ENCODE data around the gene MGST2. TPM values are rescaled to one million over a fixed set of nuclear protein-coding genes. Genes with fewer than 3 reads are reported as not detected.

Gene MGST2
- total and polyA plus RNA-seq, 10 of the 15 experiments (the other 5 are each of a cell fraction or from before 2014, with no cell fraction given) = 19.0 to 50.1 (median 30.6) TPM

DNA sequence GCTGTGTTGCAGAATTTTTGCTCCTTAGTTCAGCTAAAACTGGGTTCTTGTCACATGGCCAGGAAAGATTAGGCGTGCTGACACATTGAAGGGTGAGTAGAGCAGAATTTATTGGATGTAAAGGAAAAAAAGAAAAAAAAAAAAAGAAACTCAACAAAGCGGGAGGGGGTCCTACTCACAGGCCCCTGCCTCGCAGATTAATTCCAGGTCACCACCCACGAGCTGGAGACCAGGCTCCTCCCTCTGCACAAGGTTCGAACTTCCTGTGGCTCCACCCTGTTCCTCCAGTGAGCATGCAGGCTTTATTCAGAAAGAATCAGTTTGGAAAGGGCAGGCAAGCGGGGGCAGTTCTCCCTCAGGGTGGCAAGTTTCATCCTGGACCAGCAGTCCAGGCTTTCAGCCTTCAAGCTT is 17.1 kb downstream of the MGST2 start:
- Histone ChIP-seq H3K27me3 (replicated peaks in 1 of 2; ENCODE audit: control insufficient read depth in 2 of 2, insufficient read depth in 2 of 2, low read length in 1 of 2) (no peaks in the 10 kb centered on the region), H3K79me2 (ENCODE audit: control insufficient read depth, insufficient read depth, low read length) (no peaks in the 10 kb centered on the region), H3K9me3 (replicated peaks; ENCODE audit: control insufficient read depth, insufficient read depth, low read length) (no peaks in the 10 kb centered on the region; the same call in 2 of the 3 replicates), H3K4me2 (ENCODE audit: control insufficient read depth, insufficient read depth) (no peak overlapping the region), H3K4me1 (ENCODE audit: control insufficient read depth, insufficient read depth, low read length) (no peaks in the 10 kb centered on the region), H3K4me3 (no peak overlapping the region), H2AFZ (ENCODE audit: control insufficient read depth, low read depth, low read length) (no peak overlapping the region), H4K20me1 (ENCODE audit: control insufficient read depth, insufficient read depth) (no peaks in the 10 kb centered on the region), H3K27ac (ENCODE audit: control insufficient read depth, insufficient read depth) (no peak overlapping the region), H3K9ac (ENCODE audit: control insufficient read depth, insufficient read depth, low read length) (no peak overlapping the region), H3K36me3 (ENCODE audit: control insufficient read depth in 2 of 2, insufficient read depth in 2 of 2, low read length in 1 of 2) (peaks cover 0 to 11% of the 10 kb centered on the region in 2 experiments; a peak in 2 of 4 replicates)
- intact Hi-C loops (cut with micrococcal nuclease; ENCODE audit: unreplicated experiment) (no loop called here), in situ Hi-C loops (cut with MboI) (no loop called here)
- CTCF ChIA-PET = no interaction called here
- FAIRE-seq = no peak
- no TSS peak for BruUV-seq (replicated peaks)
- SMC1A ChIA-PET (ENCODE audit: uncharacterized antibody, unreplicated experiment) = interaction anchor here (1.1 to 1.3 kb wide), 2 partner anchors 8 to 16 kb away, joined by 3 read pairs; no protein-coding TSS in a partner anchor
- WGBS (ENCODE audit: insufficient coverage, insufficient replicate concordance, low lambda C conversion rate, missing lambda C conversion rate) = 42% methylated on average over 6 of the region's 6 CpGs
- POLR2A ChIA-PET = interaction anchor here (0.6 kb wide), 1 partner anchor 296 kb away, joined by 3 read pairs; no protein-coding TSS in a partner anchor
- no peak for ATAC-seq
- TF ChIP-seq YBX1 (IDR thresholded peaks at IDR 0.05) (no peak), GABPA (IDR thresholded peaks at IDR 0.05; ENCODE audit: low read depth) (no peak), CBFB (IDR thresholded peaks at IDR 0.05; ENCODE audit: low read depth) (no peak), IRF4 (IDR thresholded peaks at IDR 0.05; ENCODE audit: low read depth, low read length) (no peak), POU2F2 (IDR thresholded peaks at IDR 0.05; ENCODE audit: borderline replicate concordance, low read depth, low read length) (no peak), BCL11A (IDR thresholded peaks at IDR 0.05; ENCODE audit: low read depth, low read length) (no peak), LARP7 (IDR thresholded peaks at IDR 0.05) (no peak)
- TF ChIP-seq, protein P1, sequence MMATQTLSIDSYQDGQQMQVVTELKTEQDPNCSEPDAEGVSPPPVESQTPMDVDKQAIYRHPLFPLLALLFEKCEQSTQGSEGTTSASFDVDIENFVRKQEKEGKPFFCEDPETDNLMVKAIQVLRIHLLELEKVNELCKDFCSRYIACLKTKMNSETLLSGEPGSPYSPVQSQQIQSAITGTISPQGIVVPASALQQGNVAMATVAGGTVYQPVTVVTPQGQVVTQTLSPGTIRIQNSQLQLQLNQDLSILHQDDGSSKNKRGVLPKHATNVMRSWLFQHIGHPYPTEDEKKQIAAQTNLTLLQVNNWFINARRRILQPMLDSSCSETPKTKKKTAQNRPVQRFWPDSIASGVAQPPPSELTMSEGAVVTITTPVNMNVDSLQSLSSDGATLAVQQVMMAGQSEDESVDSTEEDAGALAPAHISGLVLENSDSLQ (IDR thresholded peaks at IDR 0.05) = no peak
- TF ChIP-seq, protein P2, sequence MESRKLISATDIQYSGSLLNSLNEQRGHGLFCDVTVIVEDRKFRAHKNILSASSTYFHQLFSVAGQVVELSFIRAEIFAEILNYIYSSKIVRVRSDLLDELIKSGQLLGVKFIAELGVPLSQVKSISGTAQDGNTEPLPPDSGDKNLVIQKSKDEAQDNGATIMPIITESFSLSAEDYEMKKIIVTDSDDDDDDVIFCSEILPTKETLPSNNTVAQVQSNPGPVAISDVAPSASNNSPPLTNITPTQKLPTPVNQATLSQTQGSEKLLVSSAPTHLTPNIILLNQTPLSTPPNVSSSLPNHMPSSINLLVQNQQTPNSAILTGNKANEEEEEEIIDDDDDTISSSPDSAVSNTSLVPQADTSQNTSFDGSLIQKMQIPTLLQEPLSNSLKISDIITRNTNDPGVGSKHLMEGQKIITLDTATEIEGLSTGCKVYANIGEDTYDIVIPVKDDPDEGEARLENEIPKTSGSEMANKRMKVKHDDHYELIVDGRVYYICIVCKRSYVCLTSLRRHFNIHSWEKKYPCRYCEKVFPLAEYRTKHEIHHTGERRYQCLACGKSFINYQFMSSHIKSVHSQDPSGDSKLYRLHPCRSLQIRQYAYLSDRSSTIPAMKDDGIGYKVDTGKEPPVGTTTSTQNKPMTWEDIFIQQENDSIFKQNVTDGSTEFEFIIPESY (IDR thresholded peaks at IDR 0.05) = no peak
- TF ChIP-seq, protein P3, sequence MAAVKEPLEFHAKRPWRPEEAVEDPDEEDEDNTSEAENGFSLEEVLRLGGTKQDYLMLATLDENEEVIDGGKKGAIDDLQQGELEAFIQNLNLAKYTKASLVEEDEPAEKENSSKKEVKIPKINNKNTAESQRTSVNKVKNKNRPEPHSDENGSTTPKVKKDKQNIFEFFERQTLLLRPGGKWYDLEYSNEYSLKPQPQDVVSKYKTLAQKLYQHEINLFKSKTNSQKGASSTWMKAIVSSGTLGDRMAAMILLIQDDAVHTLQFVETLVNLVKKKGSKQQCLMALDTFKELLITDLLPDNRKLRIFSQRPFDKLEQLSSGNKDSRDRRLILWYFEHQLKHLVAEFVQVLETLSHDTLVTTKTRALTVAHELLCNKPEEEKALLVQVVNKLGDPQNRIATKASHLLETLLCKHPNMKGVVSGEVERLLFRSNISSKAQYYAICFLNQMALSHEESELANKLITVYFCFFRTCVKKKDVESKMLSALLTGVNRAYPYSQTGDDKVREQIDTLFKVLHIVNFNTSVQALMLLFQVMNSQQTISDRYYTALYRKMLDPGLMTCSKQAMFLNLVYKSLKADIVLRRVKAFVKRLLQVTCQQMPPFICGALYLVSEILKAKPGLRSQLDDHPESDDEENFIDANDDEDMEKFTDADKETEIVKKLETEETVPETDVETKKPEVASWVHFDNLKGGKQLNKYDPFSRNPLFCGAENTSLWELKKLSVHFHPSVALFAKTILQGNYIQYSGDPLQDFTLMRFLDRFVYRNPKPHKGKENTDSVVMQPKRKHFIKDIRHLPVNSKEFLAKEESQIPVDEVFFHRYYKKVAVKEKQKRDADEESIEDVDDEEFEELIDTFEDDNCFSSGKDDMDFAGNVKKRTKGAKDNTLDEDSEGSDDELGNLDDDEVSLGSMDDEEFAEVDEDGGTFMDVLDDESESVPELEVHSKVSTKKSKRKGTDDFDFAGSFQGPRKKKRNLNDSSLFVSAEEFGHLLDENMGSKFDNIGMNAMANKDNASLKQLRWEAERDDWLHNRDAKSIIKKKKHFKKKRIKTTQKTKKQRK (IDR thresholded peaks at IDR 0.05; ENCODE audit: low read depth, low read length) = no peak
- no peak for DNase-seq (ENCODE audit: low read depth, low spot score)
- RAD21 ChIA-PET (ENCODE audit: unreplicated experiment) = no interaction called here
